Chondrocyte (in vitro differentiated cells): ENCODE results near the gene IFT74. TPM values are rescaled to one million over a fixed set of nuclear protein-coding genes. Genes with fewer than 3 reads are reported as not detected.

ENCODE experiments used
- DNase-seq: peaks from one replicate; pipeline ENCODE4 v3.0.0; 2021; ENCODE audit warnings: mixed read lengths, low spot score
- H3K27ac Mint-ChIP-seq: one replicate; pipeline ENCODE4 v1.8.0; 2021; ENCODE audit warnings: mild to moderate bottlenecking, moderate library complexity, mixed read lengths; ENCODE audit not compliant: unreplicated experiment
- H3K27me3 Mint-ChIP-seq: 2 replicates; pipeline ENCODE4 v1.8.0; 2021; ENCODE audit warnings: low read depth, mixed read lengths
- H3K36me3 Mint-ChIP-seq: 2 replicates; pipeline ENCODE4 v1.8.0; 2021; ENCODE audit warnings: low read depth, mixed read lengths
- H3K4me1 Mint-ChIP-seq: 2 replicates; pipeline ENCODE4 v1.8.0; 2021; ENCODE audit warnings: low read depth, mild to moderate bottlenecking, mixed read lengths
- H3K4me3 Mint-ChIP-seq: one replicate; pipeline ENCODE4 v1.8.0; 2021; ENCODE audit warnings: mild to moderate bottlenecking, moderate library complexity, mixed read lengths; ENCODE audit not compliant: unreplicated experiment
- H3K9me3 Mint-ChIP-seq: 2 replicates; pipeline ENCODE4 v1.8.0; 2021; ENCODE audit warnings: low read depth, mixed read lengths
- total RNA-seq: library from RNA; stranded (reverse); gene quantifications from 3 replicates; pipeline ENCODE4 v1.2.1, GENCODE V29; 2021
- TF ChIP-seq, protein P1 (sequence below): fragments of 200-600 bp; sonication (generic); IDR thresholded peaks from 2 replicates; pipeline ENCODE4 v1.5.0; 2021; ENCODE audit warnings: antibody characterized with exemption, mild to moderate bottlenecking, moderate library complexity

IFT74 gene
- total RNA-seq, 1 donor from 2014 or later, result 10.3 TPM

DNA sequence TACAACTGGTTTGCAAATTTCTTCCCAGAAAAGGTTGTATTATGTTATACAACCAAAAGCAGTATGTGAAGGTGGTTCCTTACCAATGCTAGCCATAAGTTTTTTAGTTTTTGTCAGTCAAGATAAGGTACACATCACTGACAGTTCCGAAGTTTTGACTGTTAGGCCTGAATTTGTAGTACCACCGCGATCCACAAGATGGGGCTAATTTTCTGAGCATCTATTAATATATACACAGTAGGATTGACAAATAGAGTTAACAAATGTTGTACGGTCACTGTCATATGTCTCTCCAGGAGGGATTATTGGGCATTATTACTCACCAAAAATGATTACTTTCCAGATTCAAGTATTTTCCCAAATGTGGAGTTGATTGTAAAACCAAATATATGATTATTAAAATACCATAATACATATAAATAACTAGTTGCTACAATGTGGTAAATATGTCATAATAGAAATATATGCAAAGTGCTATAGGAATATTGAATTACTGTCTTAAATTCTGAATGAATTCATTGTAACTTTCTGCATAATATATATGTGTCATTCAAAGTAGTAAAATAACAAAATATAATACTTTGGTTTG, 77.7 kb downstream of the IFT74 start:
- TF ChIP-seq, protein P1, sequence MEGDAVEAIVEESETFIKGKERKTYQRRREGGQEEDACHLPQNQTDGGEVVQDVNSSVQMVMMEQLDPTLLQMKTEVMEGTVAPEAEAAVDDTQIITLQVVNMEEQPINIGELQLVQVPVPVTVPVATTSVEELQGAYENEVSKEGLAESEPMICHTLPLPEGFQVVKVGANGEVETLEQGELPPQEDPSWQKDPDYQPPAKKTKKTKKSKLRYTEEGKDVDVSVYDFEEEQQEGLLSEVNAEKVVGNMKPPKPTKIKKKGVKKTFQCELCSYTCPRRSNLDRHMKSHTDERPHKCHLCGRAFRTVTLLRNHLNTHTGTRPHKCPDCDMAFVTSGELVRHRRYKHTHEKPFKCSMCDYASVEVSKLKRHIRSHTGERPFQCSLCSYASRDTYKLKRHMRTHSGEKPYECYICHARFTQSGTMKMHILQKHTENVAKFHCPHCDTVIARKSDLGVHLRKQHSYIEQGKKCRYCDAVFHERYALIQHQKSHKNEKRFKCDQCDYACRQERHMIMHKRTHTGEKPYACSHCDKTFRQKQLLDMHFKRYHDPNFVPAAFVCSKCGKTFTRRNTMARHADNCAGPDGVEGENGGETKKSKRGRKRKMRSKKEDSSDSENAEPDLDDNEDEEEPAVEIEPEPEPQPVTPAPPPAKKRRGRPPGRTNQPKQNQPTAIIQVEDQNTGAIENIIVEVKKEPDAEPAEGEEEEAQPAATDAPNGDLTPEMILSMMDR, result peak; percentile 95
- Mint-ChIP-seq H3K4me3 (no peak overlapping the region), H3K27ac (no peak overlapping the region), H3K36me3 (no peaks in the 10 kb centered on the region), H3K27me3 (no peaks in the 10 kb centered on the region), H3K9me3 (no peaks in the 10 kb centered on the region), H3K4me1 (no peaks in the 10 kb centered on the region)
- no peak for DNase-seq

DNA sequence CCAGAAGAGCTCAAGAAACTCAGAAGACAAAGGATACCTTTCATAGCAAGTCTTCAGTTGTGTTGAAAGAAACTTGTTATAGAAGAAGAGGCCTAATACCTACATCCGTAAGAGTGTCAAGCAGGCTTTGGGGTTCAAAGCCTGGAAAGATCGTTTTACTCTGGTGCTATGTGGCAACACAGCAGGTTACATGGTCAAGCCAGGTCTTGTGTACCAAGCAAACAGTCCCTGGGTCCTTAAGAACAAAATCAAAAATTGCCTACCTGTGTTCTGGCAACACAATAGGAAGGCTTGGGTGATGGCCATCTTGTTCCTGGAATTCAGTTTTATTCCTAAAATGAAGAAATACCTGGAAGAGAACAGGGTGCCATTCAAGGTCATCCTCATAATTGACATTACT, 81.3 kb downstream of the IFT74 start:
- DNase-seq, result no peak
- TF ChIP-seq, protein P1, result no peak
- Mint-ChIP-seq H3K4me3 (no peak overlapping the region), H3K27me3 (no peaks in the 10 kb centered on the region), H3K27ac (no peak overlapping the region), H3K4me1 (no peaks in the 10 kb centered on the region), H3K36me3 (no peaks in the 10 kb centered on the region), H3K9me3 (no peaks in the 10 kb centered on the region)

DNA sequence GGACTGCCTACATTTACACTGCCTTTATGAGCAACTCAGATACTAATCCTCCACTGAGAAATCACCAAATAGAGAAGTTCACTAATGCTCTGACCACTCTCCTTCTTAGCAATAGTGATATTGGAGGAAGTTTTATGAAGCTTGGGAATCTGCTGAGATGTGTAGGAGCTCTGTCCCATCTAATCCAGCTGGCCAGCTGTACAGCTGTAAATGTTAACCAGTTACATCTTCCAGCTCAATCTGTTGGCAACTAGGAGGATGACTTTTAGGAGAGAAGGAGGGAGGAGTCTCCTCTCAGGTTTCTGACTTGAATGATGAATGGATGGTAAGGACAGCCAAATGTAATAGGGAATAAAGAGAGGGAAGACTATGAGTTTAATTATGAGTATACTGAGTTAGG, 85.5 kb downstream of the IFT74 start:
- no peak overlapping the region for H3K27ac Mint-ChIP-seq

DNA sequence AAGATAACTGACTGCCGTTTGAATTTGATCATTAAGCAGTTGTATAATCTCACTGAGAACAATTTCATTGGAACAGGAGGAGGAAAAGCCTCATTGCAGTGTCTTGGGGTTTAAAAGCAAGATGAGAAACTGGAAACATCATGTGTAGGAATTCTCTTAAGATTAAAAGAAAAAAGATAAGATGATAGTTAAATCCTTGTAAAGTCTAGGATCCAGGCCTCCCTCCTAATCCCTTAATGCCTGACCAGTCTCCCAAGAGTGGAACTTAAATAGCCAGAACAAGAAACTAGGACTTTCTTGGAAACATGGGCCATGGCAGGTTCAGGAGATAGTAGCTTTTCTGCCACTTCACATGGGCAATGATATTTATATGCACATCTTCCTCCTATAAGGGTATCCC, 86.3 kb downstream of the IFT74 start:
- DNase-seq, result no peak
- TF ChIP-seq, protein P1, result no peak
- no peaks in the 10 kb centered on the region for H3K4me1 Mint-ChIP-seq
- H3K9me3 Mint-ChIP-seq, result no peaks in the 10 kb centered on the region
- H3K36me3 Mint-ChIP-seq, result peaks cover 1% of the 10 kb centered on the region
- no peaks in the 10 kb centered on the region for H3K27me3 Mint-ChIP-seq
- no peak overlapping the region for H3K4me3 Mint-ChIP-seq
- H3K27ac Mint-ChIP-seq, result no peak overlapping the region

More for the DNA sequence above, 85.5 kb downstream of the IFT74 start:
- Mint-ChIP-seq H3K27me3 (no peaks in the 10 kb centered on the region), H3K9me3 (no peaks in the 10 kb centered on the region), H3K4me1 (no peaks in the 10 kb centered on the region), H3K4me3 (no peak overlapping the region), H3K36me3 (peaks cover 1% of the 10 kb centered on the region)
- no peak for DNase-seq
- TF ChIP-seq, protein P1, result no peak

DNA sequence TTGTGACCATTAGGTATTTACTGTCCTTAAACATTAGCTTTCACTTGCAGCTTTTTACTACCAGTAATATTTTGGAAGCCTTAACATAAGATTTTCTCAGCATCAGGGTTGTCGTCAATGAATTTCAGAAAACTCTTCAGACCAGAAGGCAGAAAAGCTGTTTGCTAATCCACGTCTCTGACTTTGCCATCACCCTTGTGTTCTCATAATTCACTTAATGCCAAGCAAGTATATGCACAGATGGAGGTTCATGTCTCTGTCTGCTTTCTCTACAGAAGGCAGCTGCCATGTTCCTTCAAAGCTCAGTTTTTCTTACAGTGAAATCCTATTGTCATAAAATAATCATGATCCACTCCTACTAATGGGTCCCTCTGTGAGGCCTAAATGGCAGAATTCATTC, 87.0 kb downstream of the IFT74 start:
- no peaks in the 10 kb centered on the region for H3K9me3 Mint-ChIP-seq
- peaks cover 1% of the 10 kb centered on the region for H3K36me3 Mint-ChIP-seq
- no peak for DNase-seq
- H3K4me3 Mint-ChIP-seq, result no peak overlapping the region
- H3K27ac Mint-ChIP-seq, result no peak overlapping the region
- TF ChIP-seq, protein P1, result no peak
- no peaks in the 10 kb centered on the region for H3K4me1 Mint-ChIP-seq
- H3K27me3 Mint-ChIP-seq, result no peaks in the 10 kb centered on the region
